IMR-90 (cell line): ENCODE data around the gene SARDH. TPM values are rescaled to one million over a fixed set of nuclear protein-coding genes. Genes with fewer than 3 reads are reported as not detected.

Experiments used
- ATAC-seq: fragments of 200-7000 bp; cut with Tn5 transposase; 2 replicates; pipeline ENCODE4 v1.9.1; 2020; ENCODE audit warnings: low read depth, mild to moderate bottlenecking, moderate library complexity
- BruUV-seq: library from RNA; stranded (reverse); fragments of 400-500 nt; replicated peaks from 2 replicates; lab custom pipeline; 2021; lab: Mats Ljungman, UMichigan
- CTCF ChIA-PET: fragments of 300-600 bp; formaldehyde crosslinking; extraction: SDS; loops from one replicate; lab custom pipeline; 2021; ENCODE audit warnings: antibody characterized with exemption; lab: Yijun Ruan, JAX
- POLR2A ChIA-PET: fragments of 300-600 bp; sonication (Branson Sonifier 250); formaldehyde crosslinking; loops from one replicate; lab custom pipeline; 2022; ENCODE audit warnings: antibody characterized with exemption; ENCODE audit not compliant: unreplicated experiment; lab: Charles Lee
- DNase-seq: peaks from one replicate; pipeline ENCODE4 v3.0.0; 2013
- H2AFZ ChIP-seq: replicated peaks from 2 replicates; pipeline ENCODE3; 2013; ENCODE audit warnings: low read length, mild to moderate bottlenecking; ENCODE audit not compliant: poor library complexity
- H2AK5ac ChIP-seq: 2 replicates; pipeline ENCODE4 v1.6.1; 2013; ENCODE audit warnings: low read depth, low read length, inconsistent platforms
- H2AK9ac ChIP-seq: replicated peaks from 2 replicates; pipeline ENCODE3; 2013; ENCODE audit warnings: mild to moderate bottlenecking, low read depth, low read length, moderate library complexity; ENCODE audit not compliant: poor library complexity
- H2BK120ac ChIP-seq: 2 replicates; pipeline ENCODE4 v1.6.1; 2013; ENCODE audit warnings: low read depth, low read length, inconsistent platforms
- H2BK15ac ChIP-seq: 3 replicates; pipeline ENCODE4 v1.6.1; 2013; ENCODE audit warnings: low read depth, low read length, inconsistent platforms
- H2BK20ac ChIP-seq: 2 replicates; pipeline ENCODE4 v1.6.1; 2013; ENCODE audit warnings: low read depth, mild to moderate bottlenecking, inconsistent platforms, low read length, moderate library complexity
- H2BK5ac ChIP-seq: 2 replicates; pipeline ENCODE4 v1.6.1; 2013; ENCODE audit warnings: mild to moderate bottlenecking, low read depth, low read length, inconsistent platforms; ENCODE audit not compliant: poor library complexity, severe bottlenecking
- H3K14ac ChIP-seq: replicated peaks from 2 replicates; pipeline ENCODE4 v1.6.1; 2013; ENCODE audit warnings: low read depth, low read length, inconsistent platforms
- H3K18ac ChIP-seq: 2 replicates; pipeline ENCODE4 v1.6.1; 2013; ENCODE audit warnings: low read depth, low read length, control low read depth
- H3K23ac ChIP-seq: 2 replicates; pipeline ENCODE4 v1.6.1; 2013; ENCODE audit warnings: low read depth, low read length, inconsistent platforms
- H3K27ac ChIP-seq: 2 replicates; pipeline ENCODE4 v1.5.1; 2013; ENCODE audit warnings: mild to moderate bottlenecking, control low read depth, low read length; ENCODE audit not compliant: insufficient read depth
- H3K27me3 ChIP-seq: 2 replicates; pipeline ENCODE4 v1.6.1; 2013; ENCODE audit warnings: low read length; ENCODE audit not compliant: control insufficient read depth, insufficient read depth
- H3K36me3 ChIP-seq: 2 replicates; pipeline ENCODE4 v1.6.1; 2013; ENCODE audit warnings: low read length, mixed read lengths; ENCODE audit not compliant: control insufficient read depth, insufficient read depth
- H3K4ac ChIP-seq: 2 replicates; pipeline ENCODE4 v1.6.1; 2013; ENCODE audit warnings: low read depth, low read length, inconsistent platforms
- H3K4me1 ChIP-seq: 2 replicates; pipeline ENCODE4 v1.6.1; 2013; ENCODE audit warnings: low read length, mixed read lengths; ENCODE audit not compliant: control insufficient read depth, insufficient read depth
- H3K4me2 ChIP-seq: 2 replicates; pipeline ENCODE4 v1.6.1; 2013; ENCODE audit warnings: low read depth, mild to moderate bottlenecking, control low read depth, low read length, moderate library complexity
- H3K4me3 ChIP-seq: 2 replicates; pipeline ENCODE4 v1.5.1; 2013; ENCODE audit warnings: low read depth, mild to moderate bottlenecking, control low read depth, low read length, moderate library complexity; ENCODE audit not compliant: insufficient read depth
- H3K56ac ChIP-seq: 2 replicates; pipeline ENCODE4 v1.6.1; 2013; ENCODE audit warnings: low read length, inconsistent platforms; ENCODE audit not compliant: insufficient read depth; ENCODE audit errors: extremely low read depth
- H3K79me1 ChIP-seq, 2 experiments: 2 replicates each; pipeline ENCODE4 v1.6.1; 2013; ENCODE audit warnings: low read length in 2 of 2, inconsistent platforms in 1 of 2, low read depth in 1 of 2
- H3K9ac ChIP-seq: 2 replicates; pipeline ENCODE4 v1.6.1; 2013; ENCODE audit warnings: low read depth, low read length, control low read depth
- H3K9me1 ChIP-seq: 2 replicates; pipeline ENCODE4 v1.6.1; 2013; ENCODE audit warnings: low read length, inconsistent platforms; ENCODE audit not compliant: insufficient read depth
- H3K9me3 ChIP-seq: 2 replicates; pipeline ENCODE4 v1.6.1; 2013; ENCODE audit warnings: low read length; ENCODE audit not compliant: control insufficient read depth, insufficient read depth
- H4K20me1 ChIP-seq: 2 replicates; pipeline ENCODE4 v1.6.1; 2013; ENCODE audit warnings: low read length, inconsistent platforms; ENCODE audit not compliant: insufficient read depth
- H4K5ac ChIP-seq: 2 replicates; pipeline ENCODE4 v1.6.1; 2013; ENCODE audit warnings: mild to moderate bottlenecking, low read depth, low read length, control low read depth
- H4K8ac ChIP-seq, 2 experiments: 2 replicates each; pipeline ENCODE4 v1.6.1; 2013; ENCODE audit warnings: low read depth in 2 of 2, low read length in 2 of 2, control low read depth in 1 of 2, inconsistent platforms in 1 of 2
- H4K91ac ChIP-seq: 2 replicates; pipeline ENCODE4 v1.6.1; 2013; ENCODE audit warnings: low read depth, low read length, inconsistent platforms; ENCODE audit not compliant: insufficient read depth
- CHD1 ChIP-seq: IDR thresholded peaks from 2 replicates; pipeline ENCODE4 v1.6.1; 2012; ENCODE audit warnings: low read depth, low read length, improper control_type of control experiment
- FOS ChIP-seq: fragments of 150-350 bp; IDR thresholded peaks from 2 replicates; pipeline ENCODE4 v1.6.1; 2016; ENCODE audit warnings: low read depth, low read length
- MAZ ChIP-seq: IDR thresholded peaks from 2 replicates; pipeline ENCODE4 v1.6.1; 2012; ENCODE audit warnings: low read depth, mild to moderate bottlenecking, low read length, improper control_type of control experiment, moderate library complexity, borderline replicate concordance
- WGBS, 2 experiments: methylation state at CpG; one replicate each; pipeline versions ENCODE4 v1.1.5 to v1.1.7; 2013; ENCODE audit warnings: missing lambda C conversion rate in 2 of 2; ENCODE audit not compliant: insufficient read length in 1 of 2; ENCODE audit errors: extremely low coverage in 2 of 2; 5-methylcytosine and 5-hydroxymethylcytosine counted together
- dilution Hi-C: fragments of 300-500 bp; cut with HindIII; formaldehyde crosslinking; loops from one replicate; pipeline ENCODE4 v1.14.3; 2018; ENCODE audit warnings: low sequenced_read_pairs; ENCODE audit not compliant: unreplicated experiment
- in situ Hi-C: fragments of 300-500 bp; cut with MboI; formaldehyde crosslinking; loops from 3 replicates; pipeline ENCODE4 v1.14.3; 2019; ENCODE audit warnings: low sequenced_read_pairs, inconsistent platforms, mixed read lengths
- intact Hi-C: fragments of 100-400 bp; cut with micrococcal nuclease; formaldehyde crosslinking; loops from 2 replicates; pipeline ENCODE4 v1.10.0; 2022
- polyA plus RNA-seq, 3 experiments: library from polyadenylated mRNA; depleted of rRNA; stranded (reverse); fragments of >200 nt; gene quantifications; 2 replicates each; pipeline ENCODE4 v1.2.3, GENCODE V29; 2012; ENCODE audit warnings: low replicate concordance in 1 of 3
- total RNA-seq: library from RNA; depleted of rRNA; stranded (reverse); fragments of >200 nt; gene quantifications from 2 replicates; pipeline ENCODE4 v1.2.3, GENCODE V29; 2012
- TF ChIP-seq, protein P1 (sequence below): conservative IDR thresholded peaks from 2 replicates; pipeline ENCODE4 v1.5.1; 2012; ENCODE audit warnings: mild to moderate bottlenecking, low read depth, low read length, improper control_type of control experiment

SARDH gene
- total and polyA plus RNA-seq, 2 of the 4 experiments (the other 2 are of a cell fraction), result 5.0 to 7.5 TPM

- Histone ChIP-seq H2AK9ac (no peak overlapping the region), H2AK5ac (no peak overlapping the region), H4K5ac (no peak overlapping the region), H3K36me3 (no peaks in the 10 kb centered on the region), H3K9me3 (no peaks in the 10 kb centered on the region), H4K20me1 (no peaks in the 10 kb centered on the region), H2BK5ac (no peak overlapping the region), H2BK120ac (no peak overlapping the region), H3K56ac (no peak overlapping the region), H3K14ac (no peak overlapping the region), H3K18ac (no peak overlapping the region), H2BK15ac (no peak overlapping the region), H3K4me3 (no peak overlapping the region), H3K4ac (no peak overlapping the region), H3K27ac (no peak overlapping the region), H3K79me1 (no peaks in the 10 kb centered on the region), H2AFZ (no peak overlapping the region), H4K91ac (no peak overlapping the region), H3K4me2 (no peak overlapping the region), H3K23ac (no peak overlapping the region), H3K4me1 (no peaks in the 10 kb centered on the region), H3K9me1 (no peaks in the 10 kb centered on the region), H2BK20ac (no peak overlapping the region), H3K9ac (no peak overlapping the region), H4K8ac (no peak overlapping the region), H3K27me3 (no peaks in the 10 kb centered on the region; the same call in 1 of the 2 replicates)
- POLR2A ChIA-PET, result no interaction called here
- no peak for DNase-seq
- no peak for TF ChIP-seq CHD1
- TF ChIP-seq, protein P1, sequence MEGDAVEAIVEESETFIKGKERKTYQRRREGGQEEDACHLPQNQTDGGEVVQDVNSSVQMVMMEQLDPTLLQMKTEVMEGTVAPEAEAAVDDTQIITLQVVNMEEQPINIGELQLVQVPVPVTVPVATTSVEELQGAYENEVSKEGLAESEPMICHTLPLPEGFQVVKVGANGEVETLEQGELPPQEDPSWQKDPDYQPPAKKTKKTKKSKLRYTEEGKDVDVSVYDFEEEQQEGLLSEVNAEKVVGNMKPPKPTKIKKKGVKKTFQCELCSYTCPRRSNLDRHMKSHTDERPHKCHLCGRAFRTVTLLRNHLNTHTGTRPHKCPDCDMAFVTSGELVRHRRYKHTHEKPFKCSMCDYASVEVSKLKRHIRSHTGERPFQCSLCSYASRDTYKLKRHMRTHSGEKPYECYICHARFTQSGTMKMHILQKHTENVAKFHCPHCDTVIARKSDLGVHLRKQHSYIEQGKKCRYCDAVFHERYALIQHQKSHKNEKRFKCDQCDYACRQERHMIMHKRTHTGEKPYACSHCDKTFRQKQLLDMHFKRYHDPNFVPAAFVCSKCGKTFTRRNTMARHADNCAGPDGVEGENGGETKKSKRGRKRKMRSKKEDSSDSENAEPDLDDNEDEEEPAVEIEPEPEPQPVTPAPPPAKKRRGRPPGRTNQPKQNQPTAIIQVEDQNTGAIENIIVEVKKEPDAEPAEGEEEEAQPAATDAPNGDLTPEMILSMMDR, result no peak
- TF ChIP-seq MAZ, result no peak
- no peak for TF ChIP-seq FOS
- in situ Hi-C loops, result no loop called here
- intact Hi-C loops, result no loop called here
- CTCF ChIA-PET, result no interaction called here
- dilution Hi-C loops, result no loop called here
- no peak for ATAC-seq
- 60% methylated on average over 1 of the region's 9 CpGs; no CpG with 5 or more reads in 1 of the 2 experiments for WGBS, 2 experiments
- no TSS peak for BruUV-seq
These were observed 64.9 kb downstream of the SARDH start for GRCh38 chr9:133673258-133673655.
